Inflammatory macrophage treated with lipopolysaccharide for 1 hour (primary cell): ENCODE data around the gene TOGARAM1.
A peak's percentile ranks its signal among the peaks of the same experiment; 100 is the strongest.

Experiments
- DNase-seq, 2 donors: peaks; one replicate each; pipeline ENCODE4 v3.0.0-alpha.2; 2020 to 2022

TOGARAM1 gene, protein sequence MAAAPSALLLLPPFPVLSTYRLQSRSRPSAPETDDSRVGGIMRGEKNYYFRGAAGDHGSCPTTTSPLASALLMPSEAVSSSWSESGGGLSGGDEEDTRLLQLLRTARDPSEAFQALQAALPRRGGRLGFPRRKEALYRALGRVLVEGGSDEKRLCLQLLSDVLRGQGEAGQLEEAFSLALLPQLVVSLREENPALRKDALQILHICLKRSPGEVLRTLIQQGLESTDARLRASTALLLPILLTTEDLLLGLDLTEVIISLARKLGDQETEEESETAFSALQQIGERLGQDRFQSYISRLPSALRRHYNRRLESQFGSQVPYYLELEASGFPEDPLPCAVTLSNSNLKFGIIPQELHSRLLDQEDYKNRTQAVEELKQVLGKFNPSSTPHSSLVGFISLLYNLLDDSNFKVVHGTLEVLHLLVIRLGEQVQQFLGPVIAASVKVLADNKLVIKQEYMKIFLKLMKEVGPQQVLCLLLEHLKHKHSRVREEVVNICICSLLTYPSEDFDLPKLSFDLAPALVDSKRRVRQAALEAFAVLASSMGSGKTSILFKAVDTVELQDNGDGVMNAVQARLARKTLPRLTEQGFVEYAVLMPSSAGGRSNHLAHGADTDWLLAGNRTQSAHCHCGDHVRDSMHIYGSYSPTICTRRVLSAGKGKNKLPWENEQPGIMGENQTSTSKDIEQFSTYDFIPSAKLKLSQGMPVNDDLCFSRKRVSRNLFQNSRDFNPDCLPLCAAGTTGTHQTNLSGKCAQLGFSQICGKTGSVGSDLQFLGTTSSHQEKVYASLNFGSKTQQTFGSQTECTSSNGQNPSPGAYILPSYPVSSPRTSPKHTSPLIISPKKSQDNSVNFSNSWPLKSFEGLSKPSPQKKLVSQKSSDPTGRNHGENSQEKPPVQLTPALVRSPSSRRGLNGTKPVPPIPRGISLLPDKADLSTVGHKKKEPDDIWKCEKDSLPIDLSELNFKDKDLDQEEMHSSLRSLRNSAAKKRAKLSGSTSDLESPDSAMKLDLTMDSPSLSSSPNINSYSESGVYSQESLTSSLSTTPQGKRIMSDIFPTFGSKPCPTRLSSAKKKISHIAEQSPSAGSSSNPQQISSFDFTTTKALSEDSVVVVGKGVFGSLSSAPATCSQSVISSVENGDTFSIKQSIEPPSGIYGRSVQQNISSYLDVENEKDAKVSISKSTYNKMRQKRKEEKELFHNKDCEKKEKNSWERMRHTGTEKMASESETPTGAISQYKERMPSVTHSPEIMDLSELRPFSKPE (N-terminal part only)

DNA sequence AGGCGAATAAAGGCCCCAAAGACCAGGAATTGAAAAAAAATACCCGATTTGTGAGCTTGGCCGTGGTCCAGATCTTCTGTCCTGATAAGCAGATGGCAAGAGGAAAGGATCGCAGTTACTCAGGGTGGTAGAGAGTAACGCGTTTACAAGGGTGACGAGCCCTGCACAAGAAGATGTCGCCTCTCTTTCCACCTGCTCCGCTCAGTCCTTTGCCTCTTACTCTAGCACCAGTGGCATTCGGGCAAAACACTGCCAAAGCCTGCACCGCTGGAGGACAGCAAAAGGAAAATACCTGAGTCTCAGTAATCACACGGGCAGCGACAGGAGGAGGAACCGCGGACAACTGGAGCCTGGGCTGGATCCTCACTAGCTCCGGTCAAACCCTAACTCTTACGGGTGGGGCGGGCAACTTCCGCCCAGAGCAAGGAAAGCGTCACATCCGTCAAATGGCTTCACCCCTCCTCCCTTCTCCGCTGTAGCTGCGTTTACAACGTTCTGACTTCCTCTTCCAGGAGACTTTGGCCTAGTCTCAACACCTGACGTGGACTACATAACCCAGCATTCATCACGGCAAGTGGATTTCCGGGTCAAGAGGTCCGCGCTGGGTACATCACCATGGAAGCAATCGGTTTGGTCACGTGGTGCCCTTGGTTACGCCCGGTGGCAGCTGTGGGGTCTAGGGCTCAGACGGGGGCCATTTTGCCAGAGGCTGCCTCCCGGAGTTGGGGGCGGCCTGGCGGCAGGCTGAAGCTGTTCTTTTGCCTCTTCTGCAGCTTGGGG lies at the start of gene TOGARAM1, which contains the start of gene KLHL28:
TSS of gene TOGARAM1 (plus strand) at position 637 of the 780 bp plus-strand sequence. CDS start 232 bp downstream, outside the sequence.
TSS of gene KLHL28 (minus strand) at position 394 of the 780 bp plus-strand sequence. CDS start 16,019 bp downstream, outside the sequence.
- DNase-seq: peak; percentile 98 to 100

DNA sequence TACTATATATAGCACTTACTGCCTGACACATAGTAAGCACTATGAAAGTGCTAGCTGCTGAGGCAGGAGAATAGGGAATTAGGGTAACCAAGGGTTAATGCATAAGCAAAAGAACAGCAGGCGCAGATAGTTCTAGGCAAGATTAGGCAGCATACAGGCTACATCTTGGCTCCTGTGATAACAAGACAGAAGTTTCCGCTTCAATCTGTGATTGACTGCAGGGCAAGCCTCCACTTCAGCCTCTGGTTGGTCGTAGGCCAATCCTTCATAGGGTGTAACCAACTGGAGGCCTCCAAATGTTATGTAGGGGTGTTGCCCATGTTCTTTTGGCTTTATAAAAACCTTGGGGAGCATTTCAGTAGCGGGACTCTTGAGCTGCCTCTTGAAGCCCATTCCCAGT lies 47.1 kb upstream of the TOGARAM1 start:
- DNase-seq: no peak

DNA sequence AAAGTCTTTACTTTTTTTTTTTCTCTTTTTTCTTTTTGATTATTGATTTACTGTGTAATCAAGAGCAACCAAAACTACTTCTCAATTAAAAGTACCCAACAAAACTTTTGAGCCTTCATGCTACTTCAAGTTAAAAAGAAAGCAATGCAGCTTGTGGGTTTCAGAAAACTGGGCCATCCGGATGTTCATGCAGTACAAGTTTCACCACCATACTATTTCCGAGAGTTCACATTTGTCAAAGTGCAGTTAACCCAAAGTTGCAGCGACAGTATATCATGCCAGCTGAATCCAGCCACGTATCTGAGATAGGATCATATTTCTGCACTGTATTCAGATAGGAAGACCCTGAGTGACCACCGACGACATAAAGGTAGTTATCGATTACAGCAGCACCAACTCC lies 33.2 kb upstream of the TOGARAM1 start:
- DNase-seq: no peak

DNA sequence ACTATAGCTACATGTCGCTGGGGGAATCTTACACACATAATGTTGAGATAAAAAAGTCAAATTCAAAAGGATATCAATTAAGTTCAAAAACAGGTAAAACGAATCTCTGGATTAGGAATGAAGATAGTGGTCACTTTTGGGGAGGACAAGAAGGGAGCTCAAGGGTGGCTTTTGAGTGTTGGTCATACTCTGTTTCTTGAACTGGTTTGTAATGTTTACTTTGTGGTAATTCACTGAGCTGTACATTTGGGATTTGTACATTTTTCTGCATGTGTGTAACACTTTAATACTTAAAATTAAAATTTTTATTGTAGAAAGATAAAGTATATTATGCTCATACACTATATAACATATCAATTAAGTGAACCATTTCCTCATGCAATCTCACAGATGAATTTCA lies 26.8 kb upstream of the TOGARAM1 start:
- DNase-seq: no peak

DNA sequence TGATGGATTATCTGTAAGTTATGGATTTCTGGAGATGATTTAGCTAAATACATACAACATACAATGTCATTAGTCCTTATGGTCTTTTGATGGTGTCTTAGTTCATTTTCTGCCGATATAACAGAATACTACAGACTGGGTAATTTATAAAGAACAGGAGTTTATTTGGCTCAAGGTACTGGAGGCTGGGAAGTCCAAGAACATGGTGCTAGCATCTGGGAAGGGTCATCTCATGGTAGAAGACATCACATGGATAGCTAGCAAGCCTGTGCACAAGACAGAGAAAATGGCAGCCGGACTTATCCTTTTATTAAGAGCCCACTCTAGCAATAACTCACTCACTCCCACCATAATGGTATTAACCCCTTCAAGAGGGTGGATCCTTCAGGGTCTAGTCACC lies 24.4 kb upstream of the TOGARAM1 start:
- DNase-seq: no peak

DNA sequence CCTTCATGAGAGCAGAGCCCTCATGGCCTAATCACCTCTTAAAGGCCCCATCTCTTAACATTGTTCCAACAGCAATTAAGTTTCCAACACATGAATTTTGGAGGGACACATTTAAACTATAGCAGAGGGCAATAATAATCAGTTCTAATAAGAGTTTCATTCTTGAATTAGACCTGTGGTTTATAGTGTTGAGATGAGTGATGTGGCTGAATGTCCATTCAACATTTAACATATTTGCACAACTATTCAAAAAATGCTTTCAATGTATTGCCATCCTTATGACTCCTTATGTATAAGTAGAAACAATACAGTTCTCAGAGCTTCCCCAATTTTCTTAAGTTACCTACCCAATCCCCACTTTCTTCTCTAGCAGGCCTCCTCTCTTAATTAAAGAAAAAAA lies 21.8 kb upstream of the TOGARAM1 start:
- no peak for DNase-seq

DNA sequence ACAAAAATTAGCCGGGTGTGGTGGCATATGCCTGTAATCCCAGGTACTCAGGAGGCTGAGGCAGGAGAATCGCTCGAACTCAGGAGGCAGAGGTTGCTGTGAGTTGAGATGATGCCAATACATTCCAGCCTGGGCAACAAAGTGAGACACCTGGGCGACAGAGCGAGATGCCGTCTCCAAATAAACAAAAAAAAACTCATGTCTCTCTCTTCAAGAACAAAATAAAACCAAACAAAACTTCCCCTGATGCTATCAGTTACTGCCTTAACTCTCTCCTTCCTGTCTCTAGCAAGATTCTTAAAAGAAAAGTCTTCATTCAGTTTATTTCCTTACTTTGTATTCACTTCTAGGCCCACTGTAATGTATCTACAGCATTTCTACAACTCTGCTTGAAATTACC lies 21.0 kb upstream of the TOGARAM1 start:
- no peak for DNase-seq

DNA sequence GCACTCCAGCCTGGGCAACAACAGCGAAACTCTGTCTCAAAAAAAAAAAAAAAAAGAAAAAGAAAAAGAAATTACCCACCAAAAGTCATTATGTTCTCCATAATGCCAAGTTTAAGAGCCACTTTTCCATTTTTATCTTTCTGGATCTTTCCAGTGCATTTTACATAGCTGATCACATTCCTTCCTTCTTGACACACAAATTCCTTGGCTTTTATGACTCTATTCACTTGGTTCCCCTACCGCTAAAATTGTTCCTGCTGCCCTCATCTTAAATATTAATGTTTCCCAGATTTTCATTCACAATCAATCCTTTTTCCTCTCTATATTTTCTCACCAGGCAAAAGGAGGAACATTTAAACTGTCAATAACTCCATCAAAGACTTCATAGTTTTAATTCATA lies 20.4 kb upstream of the TOGARAM1 start:
- DNase-seq: no peak

DNA sequence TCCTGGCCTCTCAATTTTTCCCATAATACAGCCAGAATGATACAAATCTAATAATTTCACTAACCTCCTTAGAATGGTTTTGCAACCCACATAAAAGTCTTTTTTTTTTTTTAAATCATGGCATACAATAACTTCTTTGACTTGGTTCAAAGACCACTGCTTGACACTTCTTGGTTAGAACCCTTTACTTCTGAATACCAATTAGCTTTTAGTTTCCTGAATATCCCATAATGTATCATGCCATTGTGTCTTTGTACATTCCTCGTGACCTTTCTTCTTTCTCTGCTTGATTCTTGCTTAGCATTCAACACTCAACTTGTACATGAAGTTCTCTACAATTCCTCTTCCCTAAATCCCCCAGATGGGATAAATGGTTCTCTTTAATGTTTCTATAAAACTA lies 19.6 kb upstream of the TOGARAM1 start:
- no peak for DNase-seq

DNA sequence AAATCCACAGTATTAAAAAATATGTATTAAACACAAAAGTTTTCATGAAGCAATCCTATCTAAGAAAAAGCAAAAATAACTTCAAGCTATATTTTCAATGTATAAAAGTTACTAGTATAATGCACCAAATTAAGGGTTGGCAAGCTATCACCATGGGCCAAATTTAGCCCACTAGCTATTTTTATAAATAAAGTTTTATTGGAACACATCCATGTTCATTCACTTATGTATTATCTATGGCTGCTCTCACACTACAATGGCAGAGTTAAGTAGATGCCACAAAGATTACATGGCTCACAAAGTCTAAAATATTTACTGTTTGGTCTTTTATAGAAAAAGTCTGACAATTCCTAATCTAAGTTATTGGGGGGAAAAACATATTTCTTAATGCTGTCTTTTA lies 17.9 kb upstream of the TOGARAM1 start:
- no peak for DNase-seq

DNA sequence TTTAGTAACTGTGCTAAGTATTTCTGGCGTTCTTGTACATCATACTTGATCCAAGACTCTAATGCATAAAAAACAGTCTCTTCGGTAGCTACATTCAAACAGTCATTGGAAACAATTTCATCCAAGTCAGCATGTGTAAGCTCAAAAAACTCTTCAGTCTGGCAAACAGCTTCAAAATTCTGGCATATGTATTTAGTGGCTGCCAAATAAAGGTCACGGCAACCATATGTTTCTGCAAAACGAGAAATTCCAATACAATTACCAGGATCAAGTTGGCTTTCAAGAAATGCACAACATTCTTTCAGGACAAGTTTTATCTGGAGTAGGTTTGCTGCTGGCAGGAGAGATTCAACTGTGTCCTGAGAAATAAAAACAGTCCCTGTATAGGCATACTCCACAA lies 16.7 kb upstream of the TOGARAM1 start:
- no peak for DNase-seq

DNA sequence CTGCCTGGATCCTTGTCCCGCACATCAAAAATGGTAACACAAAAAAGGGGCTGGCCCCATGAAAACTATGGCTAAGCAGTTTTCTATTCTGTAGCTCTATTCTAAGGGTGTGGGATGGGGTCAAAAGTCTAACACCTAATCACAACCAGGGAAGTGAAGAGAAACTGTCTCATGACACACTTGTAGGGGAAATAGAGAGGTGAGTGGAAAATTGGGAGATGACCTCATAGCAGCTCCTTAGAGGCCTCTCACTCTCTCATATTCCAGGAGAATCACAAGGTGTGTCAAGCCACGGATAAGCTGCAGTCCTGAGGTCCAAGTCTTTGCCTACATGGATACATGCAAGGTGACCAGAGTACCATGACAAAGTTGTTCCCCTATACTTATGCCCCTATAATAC lies 10.9 kb upstream of the TOGARAM1 start:
- DNase-seq: no peak

DNA sequence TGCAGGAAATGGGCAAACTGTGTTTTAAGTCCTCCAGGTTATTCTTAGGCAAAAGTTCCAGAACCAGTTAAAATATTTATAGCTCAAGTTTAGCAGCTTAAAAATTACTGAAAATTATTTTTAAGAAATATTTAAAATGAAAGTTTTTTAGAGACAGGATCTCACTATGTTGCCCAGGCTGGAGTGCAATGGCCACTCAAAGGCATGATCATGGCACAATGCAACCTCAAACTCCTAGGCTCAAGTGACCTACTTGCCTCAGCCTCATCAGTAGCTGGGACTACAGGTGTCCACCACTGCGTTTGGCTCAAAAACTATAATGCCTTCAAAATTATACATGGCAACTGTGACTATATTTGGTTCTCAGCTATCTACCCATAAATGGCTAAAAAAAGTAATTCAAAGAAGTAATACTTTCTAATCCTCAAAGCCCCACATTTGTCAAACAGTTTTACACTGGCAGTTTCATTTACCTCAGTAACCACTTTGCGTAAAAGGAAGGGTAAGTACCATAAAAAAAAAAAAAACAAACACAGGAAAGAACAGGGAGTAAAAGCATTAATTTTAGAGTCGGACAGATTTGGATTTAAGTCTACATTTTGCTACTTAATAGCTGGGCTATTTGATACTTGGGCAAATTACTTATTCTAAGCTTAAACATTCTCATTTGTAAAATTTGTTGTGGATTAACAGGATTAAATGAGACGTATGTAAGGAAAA lies 9.4 kb upstream of the TOGARAM1 start:
- no peak for DNase-seq

DNA sequence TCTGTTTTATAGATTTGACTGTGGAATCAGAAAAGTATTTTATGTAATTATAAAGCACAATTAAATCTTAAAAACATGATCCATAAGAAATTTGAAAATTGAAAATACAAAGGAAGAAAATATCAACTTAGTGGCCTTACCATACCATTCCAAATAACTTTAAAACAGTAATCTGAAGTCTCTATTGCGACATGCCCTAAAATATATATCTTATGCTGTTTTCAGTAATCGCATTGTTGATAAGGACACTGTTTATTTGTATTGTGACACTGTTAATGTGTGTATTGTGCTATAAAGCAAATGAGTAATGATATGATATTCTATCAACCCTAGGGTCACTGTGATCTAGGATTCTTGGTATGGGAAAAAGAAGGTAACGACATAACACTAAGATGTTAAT lies 7.2 kb upstream of the TOGARAM1 start:
- no peak for DNase-seq

DNA sequence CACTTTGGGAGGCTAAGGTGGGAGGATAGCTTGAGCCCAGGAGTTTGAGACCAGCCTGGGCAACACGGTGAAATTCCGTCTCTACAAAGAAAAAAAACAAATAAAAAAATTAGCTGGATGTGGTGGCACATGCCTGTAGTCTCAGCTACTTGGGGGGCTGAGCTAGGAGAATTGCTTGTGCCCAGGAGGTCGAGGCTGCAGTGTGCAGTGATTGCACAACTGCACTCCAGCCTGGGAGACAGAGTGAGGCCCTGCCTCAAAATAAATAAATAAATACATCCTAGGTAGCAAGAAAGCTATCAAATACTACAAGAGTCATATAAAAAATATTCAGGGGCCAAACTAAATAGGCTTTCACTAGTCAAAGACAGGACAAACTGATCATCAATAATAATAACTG lies 6.5 kb upstream of the TOGARAM1 start:
- DNase-seq: no peak

DNA sequence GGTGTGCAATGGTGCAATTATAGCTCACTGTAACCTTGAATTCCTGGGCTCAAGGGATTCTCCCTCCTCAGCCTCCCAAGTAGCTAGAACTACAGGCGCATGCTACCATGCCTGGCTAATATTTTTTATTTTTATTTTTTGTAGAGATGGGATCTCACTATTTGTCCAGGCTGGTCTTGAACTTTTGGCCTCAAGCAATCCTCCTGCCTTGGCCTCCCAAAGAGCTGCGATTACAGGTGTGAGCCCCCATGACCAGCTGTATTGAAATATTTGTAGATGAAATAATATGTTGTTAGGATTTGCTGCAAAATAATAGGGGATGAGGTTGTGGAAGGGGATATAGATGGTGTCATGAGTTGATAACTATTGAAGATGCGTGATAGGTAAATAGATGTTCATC lies 5.1 kb upstream of the TOGARAM1 start:
- no peak for DNase-seq

DNA sequence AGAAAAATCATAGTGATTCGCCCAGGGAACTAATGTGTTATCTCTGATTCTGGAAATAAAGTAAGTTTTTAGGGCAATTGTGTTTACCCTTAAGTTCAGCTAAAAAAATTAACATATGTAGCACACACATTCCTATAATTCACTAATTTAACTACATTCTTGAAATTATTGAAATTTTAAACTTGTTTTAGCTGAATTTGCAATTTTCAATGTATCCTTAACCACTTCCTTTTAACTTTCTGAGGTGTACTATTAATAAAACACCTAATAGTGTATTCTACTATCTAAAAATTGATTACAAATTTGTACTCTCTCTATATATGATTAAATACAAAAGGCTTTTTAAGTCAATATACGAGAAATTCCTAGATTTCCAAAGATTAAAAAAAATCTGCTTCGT lies 2.5 kb upstream of the TOGARAM1 start:
- no peak for DNase-seq

DNA sequence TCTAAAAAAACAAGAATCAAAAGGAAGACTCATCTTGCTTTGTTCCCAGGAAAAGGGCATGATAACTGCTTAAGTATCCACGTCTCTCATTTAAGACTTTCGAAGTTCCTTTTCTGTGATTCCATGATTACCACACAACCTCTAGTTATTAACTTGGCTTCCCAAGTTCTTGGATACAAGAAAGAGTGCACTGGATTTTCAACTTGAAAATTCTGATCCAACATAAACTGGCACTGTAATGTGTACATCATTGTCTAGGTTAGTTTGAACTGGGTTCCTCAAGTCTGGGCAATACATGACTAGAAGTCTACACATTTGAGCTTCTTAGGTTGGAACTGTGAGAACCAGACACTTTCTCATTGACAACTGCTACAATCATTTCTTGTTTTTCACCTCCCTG lies 1.8 kb upstream of the TOGARAM1 start:
- peak in 1 of 2 donors; percentile 15 for DNase-seq

DNA sequence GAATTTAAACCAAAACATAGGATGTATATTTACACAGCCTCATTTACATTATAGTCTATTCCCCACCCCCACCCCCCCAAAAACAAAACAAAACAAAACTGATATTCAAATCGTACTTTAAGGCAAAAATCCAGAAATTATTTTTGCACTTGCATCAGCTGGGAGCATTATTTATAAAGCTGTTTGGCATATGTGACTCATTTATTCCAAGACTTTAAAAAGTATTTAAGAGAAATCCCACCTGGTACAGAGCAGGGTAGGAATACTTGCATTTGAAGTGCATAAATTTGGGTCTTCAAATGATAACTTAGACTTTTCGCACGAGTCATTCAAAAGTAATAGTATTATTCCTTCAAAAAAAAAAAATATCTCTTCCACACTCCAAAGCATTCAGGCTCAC lies 1.3 kb upstream of the TOGARAM1 start:
- no peak for DNase-seq

DNA sequence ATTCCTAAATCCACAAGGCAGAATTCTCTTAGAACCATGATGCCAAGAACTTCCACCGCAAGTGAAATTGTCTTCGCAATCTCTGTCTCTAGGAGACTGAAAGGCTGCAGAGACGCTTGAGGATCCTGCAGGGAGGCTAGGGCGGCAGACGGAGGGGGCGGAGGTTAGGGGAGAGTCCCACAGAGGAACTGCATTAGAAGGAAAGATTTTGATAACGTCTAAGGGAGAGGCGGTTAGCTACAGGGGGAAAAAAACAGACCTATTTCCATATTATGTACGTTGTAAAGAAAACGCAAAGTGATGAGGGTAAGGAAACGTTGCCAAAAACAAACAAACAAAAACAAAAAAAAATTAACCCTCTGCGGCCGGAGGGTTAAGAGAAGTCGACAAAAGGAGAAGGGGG lies 838 bp upstream of the TOGARAM1 start:
- peak; percentile 77 for DNase-seq

DNA sequence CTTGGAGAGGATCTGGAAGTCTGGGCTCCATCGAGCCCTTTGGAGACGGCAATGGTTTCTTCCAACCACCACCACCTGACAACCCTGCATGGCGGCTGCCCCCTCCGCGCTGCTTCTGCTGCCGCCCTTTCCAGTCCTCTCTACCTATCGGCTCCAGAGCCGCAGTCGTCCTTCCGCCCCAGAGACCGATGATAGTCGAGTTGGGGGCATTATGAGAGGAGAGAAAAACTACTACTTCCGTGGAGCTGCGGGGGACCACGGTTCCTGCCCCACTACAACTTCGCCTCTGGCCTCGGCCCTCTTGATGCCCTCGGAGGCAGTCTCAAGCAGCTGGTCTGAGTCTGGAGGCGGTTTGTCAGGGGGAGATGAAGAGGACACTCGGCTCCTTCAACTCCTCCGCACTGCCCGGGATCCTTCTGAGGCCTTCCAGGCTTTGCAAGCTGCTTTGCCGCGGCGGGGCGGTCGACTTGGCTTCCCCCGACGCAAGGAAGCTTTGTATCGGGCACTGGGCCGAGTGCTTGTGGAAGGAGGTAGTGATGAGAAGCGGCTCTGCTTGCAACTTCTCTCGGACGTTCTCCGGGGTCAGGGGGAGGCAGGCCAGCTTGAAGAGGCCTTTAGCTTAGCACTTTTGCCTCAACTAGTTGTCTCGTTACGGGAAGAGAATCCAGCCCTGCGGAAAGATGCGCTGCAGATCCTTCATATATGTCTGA lies 499 bp downstream of the TOGARAM1 start:
- peak; percentile 13 to 32 for DNase-seq
